ENCODE measurements around the gene LRRC59. TPM values are rescaled to one million over a fixed set of nuclear protein-coding genes. Genes with fewer than 3 reads are reported as not detected.

LRRC59 gene
- total and polyA plus RNA-seq, 2 of the 8 experiments (the other 6 are each of a cell fraction or from before 2014, with no cell fraction given), result 48.3 to 117 TPM

DNA sequence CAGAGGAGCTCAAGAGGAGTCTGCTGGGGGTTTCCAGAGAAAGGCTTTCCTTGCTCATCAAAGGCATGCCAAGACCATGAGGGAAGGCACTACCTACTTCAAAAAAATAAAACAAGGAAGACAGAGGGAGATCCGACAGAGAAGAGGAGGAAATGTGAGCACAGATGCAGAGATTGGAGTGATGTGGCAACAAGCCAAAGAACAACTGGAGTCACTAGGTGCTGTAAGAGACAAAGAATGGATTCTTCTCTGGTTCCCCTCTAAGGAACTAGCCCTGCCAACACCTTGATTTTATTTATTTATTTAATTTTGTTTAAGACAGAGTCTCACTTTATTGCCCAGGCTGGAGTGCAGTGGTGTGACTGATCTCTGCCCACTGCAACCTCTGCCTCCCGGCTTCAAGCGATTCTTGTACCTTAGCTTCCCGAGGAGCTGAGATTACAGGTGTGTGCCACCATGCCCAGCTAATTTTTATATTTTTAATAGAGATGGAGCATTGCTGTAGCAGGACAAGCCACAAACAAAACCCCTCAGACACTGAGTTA is 14.9 kb upstream of the LRRC59 start (continued):
- TF ChIP-seq BACH1 (IDR thresholded peaks at IDR 0.05; ENCODE audit: low read length), result no peak
- no peak for TF ChIP-seq BRCA1 (IDR thresholded peaks at IDR 0.05; ENCODE audit: low read depth, low read length)
- no peak for TF ChIP-seq POU5F1 (IDR thresholded peaks at IDR 0.05; ENCODE audit: low read depth, low read length)
